SU-DHL-6 (cell line): Measurements from ENCODE around the gene HLA-DRA.
A peak's percentile ranks its signal among the peaks of the same experiment; 100 is the strongest.

ENCODE experiments used
- H2AFZ ChIP-seq: fragments of 200-600 bp; sonication (generic); 2 replicates; pipeline ENCODE4 v1.6.1; 2014; ENCODE audit warnings: low read depth, mild to moderate bottlenecking, moderate library complexity, mixed read lengths, antibody characterized with exemption, low read length; ENCODE audit not compliant: severe bottlenecking
- H3F3A ChIP-seq: fragments of 200-600 bp; shearing (Covaris generic); 2 replicates; pipeline ENCODE4 v1.6.0; 2016; ENCODE audit warnings: antibody characterized with exemption, mild to moderate bottlenecking; ENCODE audit not compliant: insufficient read depth
- H3K27ac ChIP-seq: fragments of 200-600 bp; sonication (generic); 2 replicates; pipeline ENCODE4 v1.5.1; 2016; ENCODE audit warnings: low read depth, mild to moderate bottlenecking, low read length, moderate library complexity, mixed read lengths
- H3K27me3 ChIP-seq: fragments of 200-600 bp; sonication (generic), shearing (Covaris generic); 2 replicates; pipeline ENCODE4 v1.6.0; 2014; ENCODE audit warnings: mild to moderate bottlenecking, low read length
- H3K36me3 ChIP-seq: fragments of 200-600 bp; sonication (generic); 2 replicates; pipeline ENCODE4 v1.6.1; 2014; ENCODE audit warnings: mild to moderate bottlenecking, low read length, mixed read lengths
- H3K4me2 ChIP-seq: fragments of 300-600, 200-600 bp; shearing (Covaris generic), sonication (generic); 2 replicates; pipeline ENCODE4 v1.6.0; 2014; ENCODE audit warnings: low read length, low read depth, mild to moderate bottlenecking; ENCODE audit not compliant: poor library complexity, severe bottlenecking
- H3K4me3 ChIP-seq: fragments of 200-600 bp; sonication (generic); 2 replicates; pipeline ENCODE4 v1.5.1; 2014; ENCODE audit warnings: antibody characterized with exemption, low read length, mild to moderate bottlenecking, mixed read lengths; ENCODE audit not compliant: insufficient read depth, poor library complexity, severe bottlenecking
- H3K79me2 ChIP-seq: fragments of 200-600 bp; sonication (generic); 2 replicates; pipeline ENCODE4 v1.6.1; 2014; ENCODE audit warnings: mild to moderate bottlenecking, low read length, moderate library complexity; ENCODE audit not compliant: insufficient read depth
- H3K9ac ChIP-seq: fragments of 200-600 bp; sonication (generic); 2 replicates; pipeline ENCODE4 v1.7.0; 2014; ENCODE audit warnings: mild to moderate bottlenecking, low read length
- H3K9me2 ChIP-seq: fragments of 200-600 bp; sonication (generic); replicated peaks from 2 replicates; pipeline ENCODE4 v1.6.1; 2014; ENCODE audit warnings: low read length; ENCODE audit not compliant: insufficient read depth
- H3K9me3 ChIP-seq: fragments of 200-600 bp; sonication (generic); 2 replicates; pipeline ENCODE4 v1.6.1; 2014; ENCODE audit warnings: low read length, mixed read lengths; ENCODE audit not compliant: insufficient read depth
- H4K20me1 ChIP-seq: fragments of 200-600 bp; sonication (generic); 2 replicates; pipeline ENCODE4 v1.6.1; 2014; ENCODE audit warnings: low read depth, mild to moderate bottlenecking, antibody characterized with exemption, low read length, moderate library complexity, mixed read lengths
- CTCF ChIP-seq: fragments of 200-600 bp; sonication (generic); IDR thresholded peaks from one replicate; pipeline ENCODE4 v1.5.1; 2017; ENCODE audit warnings: antibody characterized with exemption, mild to moderate bottlenecking, low read length, moderate library complexity; ENCODE audit not compliant: insufficient read depth, poor library complexity, severe bottlenecking
- EZH2phosphoT487 ChIP-seq: fragments of 200-600 bp; sonication (generic), shearing (Covaris generic); conservative IDR thresholded peaks from 2 replicates; pipeline ENCODE4 v1.6.1; 2018; ENCODE audit warnings: mild to moderate bottlenecking, antibody characterized with exemption, low read length, moderate library complexity, mixed read lengths

HLA-DRA gene

DNA sequence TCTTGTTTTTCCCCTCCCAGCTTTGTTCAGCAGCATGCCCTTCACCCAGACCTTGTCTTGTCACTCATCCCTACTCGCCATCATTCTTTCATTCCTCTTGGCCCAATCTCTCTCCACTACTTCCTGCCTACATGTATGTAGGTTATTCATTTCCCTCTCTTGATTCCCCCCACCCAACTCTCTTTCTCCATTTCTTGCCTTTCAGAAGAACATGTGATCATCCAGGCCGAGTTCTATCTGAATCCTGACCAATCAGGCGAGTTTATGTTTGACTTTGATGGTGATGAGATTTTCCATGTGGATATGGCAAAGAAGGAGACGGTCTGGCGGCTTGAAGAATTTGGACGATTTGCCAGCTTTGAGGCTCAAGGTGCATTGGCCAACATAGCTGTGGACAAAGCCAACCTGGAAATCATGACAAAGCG lies 2.6 kb downstream of the HLA-DRA start:
- peaks cover 4% of the 10 kb centered on the region; the same call in 1 of the 2 replicates for H4K20me1 ChIP-seq
- peaks cover 52% of the 10 kb centered on the region for H3K36me3 ChIP-seq
- no peaks in the 10 kb centered on the region for H3K9me3 ChIP-seq
- H2AFZ ChIP-seq, result no peak overlapping the region
- no peak overlapping the region for H3K9ac ChIP-seq
- H3F3A ChIP-seq, result peaks cover 38% of the 10 kb centered on the region
- H3K4me3 ChIP-seq, result no peak overlapping the region
- no peak for TF ChIP-seq CTCF
- no peak for TF ChIP-seq EZH2phosphoT487
- no peaks in the 10 kb centered on the region for H3K27me3 ChIP-seq
- H3K4me2 ChIP-seq, result peak overlapping the region; percentile 62
- H3K27ac ChIP-seq, result no peak overlapping the region
- no peaks in the 10 kb centered on the region for H3K9me2 ChIP-seq
- H3K79me2 ChIP-seq, result peaks cover 22% of the 10 kb centered on the region

GRCh38 chr6:32442977-32443552 lies 3.4 kb downstream of the HLA-DRA start:
- no peak overlapping the region for H3K27ac ChIP-seq
- H3F3A ChIP-seq, result peaks cover 41% of the 10 kb centered on the region
- H3K9me3 ChIP-seq, result no peaks in the 10 kb centered on the region
- H3K9ac ChIP-seq, result no peak overlapping the region
- H3K9me2 ChIP-seq, result no peaks in the 10 kb centered on the region
- no peaks in the 10 kb centered on the region for H3K27me3 ChIP-seq
- peaks cover 4% of the 10 kb centered on the region; the same call in 1 of the 2 replicates for H4K20me1 ChIP-seq
- H2AFZ ChIP-seq, result no peak overlapping the region
- TF ChIP-seq EZH2phosphoT487, result no peak
- no peak for TF ChIP-seq CTCF
- H3K4me2 ChIP-seq, result peak overlapping the region; percentile 62
- peaks cover 52% of the 10 kb centered on the region for H3K36me3 ChIP-seq
- H3K4me3 ChIP-seq, result no peak overlapping the region
- peaks cover 22% of the 10 kb centered on the region for H3K79me2 ChIP-seq

DNA sequence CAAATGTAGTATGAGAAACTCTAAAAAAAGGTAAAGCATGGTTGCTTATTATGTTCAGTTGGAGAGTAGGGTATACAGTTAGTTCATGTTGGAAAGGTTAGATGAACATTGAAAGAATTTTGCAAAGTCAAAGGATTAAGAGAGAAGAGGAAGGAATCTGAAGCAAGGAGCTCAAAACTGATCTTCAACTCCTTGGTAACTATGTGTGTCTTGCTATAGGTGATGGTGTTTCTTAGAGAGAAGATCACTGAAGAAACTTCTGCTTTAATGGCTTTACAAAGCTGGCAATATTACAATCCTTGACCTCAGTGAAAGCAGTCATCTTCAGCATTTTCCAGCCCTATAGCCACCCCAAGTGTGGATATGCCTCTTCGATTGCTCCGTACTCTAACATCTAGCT lies 4.7 kb downstream of the HLA-DRA start:
- H3K9ac ChIP-seq, result no peak overlapping the region
- TF ChIP-seq EZH2phosphoT487, result no peak
- no peak for TF ChIP-seq CTCF
- no peak overlapping the region for H3K27ac ChIP-seq
- H3K27me3 ChIP-seq, result no peaks in the 10 kb centered on the region
- H3K9me3 ChIP-seq, result no peaks in the 10 kb centered on the region
- H3K36me3 ChIP-seq, result peaks cover 52% of the 10 kb centered on the region
- H3K4me2 ChIP-seq, result no peak overlapping the region
- peaks cover 22% of the 10 kb centered on the region for H3K79me2 ChIP-seq
- no peak overlapping the region for H2AFZ ChIP-seq
- H3F3A ChIP-seq, result peaks cover 41% of the 10 kb centered on the region
- H3K9me2 ChIP-seq, result no peaks in the 10 kb centered on the region
- H4K20me1 ChIP-seq, result peaks cover 4% of the 10 kb centered on the region; the same call in 1 of the 2 replicates
- no peak overlapping the region for H3K4me3 ChIP-seq
